ENCODE results near the gene CYP2R1.

Gene CYP2R1

GRCh38 chr11:14858404-14858803 is 33.6 kb downstream of the CYP2R1 start:
- H3K36me3 ChIP-seq (ENCODE audit: insufficient read depth, low read length), result no peaks in the 10 kb centered on the region
- no peak for TF ChIP-seq EZH2 (IDR thresholded peaks at IDR 0.05; ENCODE audit: borderline replicate concordance, low read length)
- TF ChIP-seq, protein P1, sequence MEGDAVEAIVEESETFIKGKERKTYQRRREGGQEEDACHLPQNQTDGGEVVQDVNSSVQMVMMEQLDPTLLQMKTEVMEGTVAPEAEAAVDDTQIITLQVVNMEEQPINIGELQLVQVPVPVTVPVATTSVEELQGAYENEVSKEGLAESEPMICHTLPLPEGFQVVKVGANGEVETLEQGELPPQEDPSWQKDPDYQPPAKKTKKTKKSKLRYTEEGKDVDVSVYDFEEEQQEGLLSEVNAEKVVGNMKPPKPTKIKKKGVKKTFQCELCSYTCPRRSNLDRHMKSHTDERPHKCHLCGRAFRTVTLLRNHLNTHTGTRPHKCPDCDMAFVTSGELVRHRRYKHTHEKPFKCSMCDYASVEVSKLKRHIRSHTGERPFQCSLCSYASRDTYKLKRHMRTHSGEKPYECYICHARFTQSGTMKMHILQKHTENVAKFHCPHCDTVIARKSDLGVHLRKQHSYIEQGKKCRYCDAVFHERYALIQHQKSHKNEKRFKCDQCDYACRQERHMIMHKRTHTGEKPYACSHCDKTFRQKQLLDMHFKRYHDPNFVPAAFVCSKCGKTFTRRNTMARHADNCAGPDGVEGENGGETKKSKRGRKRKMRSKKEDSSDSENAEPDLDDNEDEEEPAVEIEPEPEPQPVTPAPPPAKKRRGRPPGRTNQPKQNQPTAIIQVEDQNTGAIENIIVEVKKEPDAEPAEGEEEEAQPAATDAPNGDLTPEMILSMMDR (IDR thresholded peaks at IDR 0.05; ENCODE audit: low read length), result no peak
- H3K27ac ChIP-seq (ENCODE audit: low read depth, low read length, poor library complexity, severe bottlenecking), result no peak overlapping the region
- no peaks in the 10 kb centered on the region for H3K9me2 ChIP-seq (ENCODE audit: low read depth, low read length)
- H4K20me1 ChIP-seq (ENCODE audit: insufficient read depth, low read length), result no peaks in the 10 kb centered on the region
- no peak overlapping the region for H3K4me3 ChIP-seq (ENCODE audit: low read depth, low read length, poor library complexity, severe bottlenecking)
- H3K4me2 ChIP-seq (ENCODE audit: low read length), result no peak overlapping the region
- H3K27me3 ChIP-seq (ENCODE audit: insufficient read depth, low read length), result no peaks in the 10 kb centered on the region; the same call in 1 of the 2 replicates
- H3K79me2 ChIP-seq (ENCODE audit: insufficient read depth, low read length), result no peaks in the 10 kb centered on the region
- no peaks in the 10 kb centered on the region for H3F3A ChIP-seq (ENCODE audit: insufficient read depth, low read length)
- H3K9ac ChIP-seq (ENCODE audit: low read length), result no peak overlapping the region
- H3K4me1 ChIP-seq (ENCODE audit: insufficient read depth, low read length, severe bottlenecking), result peaks cover 9% of the 10 kb centered on the region
- H2AFZ ChIP-seq (ENCODE audit: low read length), result no peak overlapping the region
- no peaks in the 10 kb centered on the region for H3K9me3 ChIP-seq (ENCODE audit: low read length)

- Histone ChIP-seq H3K9ac (ENCODE audit: low read length) (no peak overlapping the region), H3K79me2 (ENCODE audit: insufficient read depth, low read length) (no peaks in the 10 kb centered on the region), H3K9me2 (ENCODE audit: low read depth, low read length) (no peaks in the 10 kb centered on the region), H4K20me1 (ENCODE audit: insufficient read depth, low read length) (no peaks in the 10 kb centered on the region), H3K9me3 (ENCODE audit: low read length) (no peaks in the 10 kb centered on the region), H3K27ac (ENCODE audit: low read depth, low read length, poor library complexity, severe bottlenecking) (no peak overlapping the region), H3F3A (ENCODE audit: insufficient read depth, low read length) (no peaks in the 10 kb centered on the region), H3K4me1 (ENCODE audit: insufficient read depth, low read length, severe bottlenecking) (peaks cover 9% of the 10 kb centered on the region), H2AFZ (ENCODE audit: low read length) (no peak overlapping the region), H3K4me3 (ENCODE audit: low read depth, low read length, poor library complexity, severe bottlenecking) (no peak overlapping the region), H3K27me3 (ENCODE audit: insufficient read depth, low read length) (no peaks in the 10 kb centered on the region; the same call in 1 of the 2 replicates), H3K4me2 (ENCODE audit: low read length) (no peak overlapping the region), H3K36me3 (ENCODE audit: insufficient read depth, low read length) (no peaks in the 10 kb centered on the region)
- no peak for TF ChIP-seq EZH2 (IDR thresholded peaks at IDR 0.05; ENCODE audit: borderline replicate concordance, low read length)
- TF ChIP-seq, protein P1 (IDR thresholded peaks at IDR 0.05; ENCODE audit: low read length), result no peak
Observed at GRCh38 chr11:14857621-14858020, 34.4 kb downstream of the CYP2R1 start.

DNA sequence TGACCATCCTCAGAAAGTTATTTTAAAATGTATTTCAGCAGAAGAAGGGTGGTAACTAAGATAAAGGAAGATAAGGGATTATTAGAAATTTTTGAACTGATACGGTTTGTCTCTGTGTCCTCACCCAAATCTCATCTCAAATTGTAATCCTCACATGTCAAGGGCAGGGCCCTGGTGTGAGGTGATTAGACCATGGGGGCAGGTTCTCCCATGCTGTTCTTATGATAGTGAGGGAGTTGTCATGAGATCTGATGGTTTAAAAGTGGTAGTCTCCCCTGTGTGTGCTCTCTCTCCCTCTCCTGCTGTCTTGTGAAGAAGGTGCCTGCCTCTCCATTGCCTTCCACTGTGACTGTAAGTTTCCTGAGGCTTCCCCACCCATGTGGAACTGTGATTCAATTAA is 36.1 kb downstream of the CYP2R1 start:
- no peaks in the 10 kb centered on the region for H4K20me1 ChIP-seq (ENCODE audit: insufficient read depth, low read length)

More for the DNA sequence above, 36.1 kb downstream of the CYP2R1 start:
- H2AFZ ChIP-seq (ENCODE audit: low read length), result no peak overlapping the region
- no peaks in the 10 kb centered on the region; the same call in 1 of the 2 replicates for H3K27me3 ChIP-seq (ENCODE audit: insufficient read depth, low read length)
- H3K27ac ChIP-seq (ENCODE audit: low read depth, low read length, poor library complexity, severe bottlenecking), result no peak overlapping the region
- no peak overlapping the region for H3K4me2 ChIP-seq (ENCODE audit: low read length)
- H3K4me1 ChIP-seq (ENCODE audit: insufficient read depth, low read length, severe bottlenecking), result no peaks in the 10 kb centered on the region
- TF ChIP-seq, protein P1 (IDR thresholded peaks at IDR 0.05; ENCODE audit: low read length), result no peak
- no peak for TF ChIP-seq EZH2 (IDR thresholded peaks at IDR 0.05; ENCODE audit: borderline replicate concordance, low read length)
- no peak overlapping the region for H3K4me3 ChIP-seq (ENCODE audit: low read depth, low read length, poor library complexity, severe bottlenecking)
- H3F3A ChIP-seq (ENCODE audit: insufficient read depth, low read length), result no peaks in the 10 kb centered on the region
- H3K79me2 ChIP-seq (ENCODE audit: insufficient read depth, low read length), result no peaks in the 10 kb centered on the region
- H3K9me2 ChIP-seq (ENCODE audit: low read depth, low read length), result no peaks in the 10 kb centered on the region
- H3K36me3 ChIP-seq (ENCODE audit: insufficient read depth, low read length), result no peaks in the 10 kb centered on the region
- no peaks in the 10 kb centered on the region for H3K9me3 ChIP-seq (ENCODE audit: low read length)
- no peak overlapping the region for H3K9ac ChIP-seq (ENCODE audit: low read length)
